GM18951 (cell line): ENCODE results near the gene ATL2.
"Not testable (repeated sequence)": the region's sequence is repeated elsewhere in the genome, so short reads cannot be mapped to it uniquely, and the experiment has no call there.

Experiments
- POLR2A ChIP-seq: IDR thresholded peaks from 4 replicates; pipeline ENCODE4 v1.6.1; 2011; ENCODE audit warnings: mild to moderate bottlenecking; ENCODE audit not compliant: insufficient read length, insufficient read depth; ENCODE audit errors: extremely low read depth
- in situ Hi-C: fragments of 300-500 bp; cut with MboI; formaldehyde crosslinking; loops from one replicate; pipeline ENCODE4 v1.12.0; 2022; ENCODE audit warnings: low sequenced_read_pairs, mixed read lengths, inconsistent platforms; ENCODE audit not compliant: unreplicated experiment

Gene ATL2

GRCh38 chr2:38406597-38407110 lies 29.6 kb upstream of the ATL2 start:
- in situ Hi-C loops: no loop called here
- TF ChIP-seq POLR2A: no peak

- TF ChIP-seq POLR2A: no peak
- in situ Hi-C loops: no loop called here
Observed at GRCh38 chr2:38405917-38406596, 29.0 kb upstream of the ATL2 start.

DNA sequence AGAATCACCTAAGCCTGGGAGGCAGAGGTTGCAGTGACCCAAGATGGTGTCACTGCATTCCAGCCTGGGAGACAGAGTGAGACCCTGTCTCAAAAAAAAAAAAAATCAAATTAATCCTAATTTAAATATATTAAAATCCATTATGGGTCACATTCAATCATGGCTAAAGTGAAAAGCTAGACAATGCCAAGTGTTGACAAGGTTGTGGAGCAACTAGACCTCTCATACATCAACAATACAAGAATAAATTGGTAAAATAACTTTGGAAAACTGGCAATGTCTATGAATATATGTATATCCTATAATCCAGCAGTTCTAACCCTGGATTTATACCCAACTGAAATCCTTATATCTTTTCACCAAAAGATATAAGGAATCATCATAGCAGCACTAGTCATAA lies 23.4 kb upstream of the ATL2 start:
- in situ Hi-C loops: no loop called here
- TF ChIP-seq POLR2A: no peak

- in situ Hi-C loops: no loop called here
- no peak for TF ChIP-seq POLR2A
Observed at GRCh38 chr2:38398739-38399138, 21.7 kb upstream of the ATL2 start.

- in situ Hi-C loops: no loop called here
- no peak for TF ChIP-seq POLR2A
Observed at GRCh38 chr2:38394903-38395341, 17.8 kb upstream of the ATL2 start.

GRCh38 chr2:38394041-38394440 lies 17.0 kb upstream of the ATL2 start:
- TF ChIP-seq POLR2A: no peak
- in situ Hi-C loops: no loop called here

- in situ Hi-C loops: no loop called here
- no peak for TF ChIP-seq POLR2A
Observed at GRCh38 chr2:38390947-38391346, 13.9 kb upstream of the ATL2 start.

DNA sequence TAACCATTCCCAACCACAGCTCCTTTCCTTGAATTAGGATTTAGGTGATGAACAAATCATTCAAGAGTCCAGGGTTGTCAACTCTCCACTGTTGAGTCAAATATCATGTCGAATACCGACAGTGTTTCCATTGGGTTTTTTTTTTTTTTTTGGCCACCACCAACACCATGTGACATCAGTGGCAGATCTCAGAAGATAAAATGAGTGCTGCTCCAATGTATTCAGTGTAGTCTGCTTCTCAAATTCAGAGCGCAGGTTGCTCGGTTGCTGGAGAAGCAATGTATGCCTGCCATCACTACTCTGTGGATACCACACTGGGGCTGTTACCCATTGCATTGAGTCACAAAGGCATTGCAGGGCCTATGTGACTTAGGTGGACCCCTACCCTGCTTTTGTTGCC lies 10.8 kb upstream of the ATL2 start:
- no peak for TF ChIP-seq POLR2A
- in situ Hi-C loops: no loop called here

DNA sequence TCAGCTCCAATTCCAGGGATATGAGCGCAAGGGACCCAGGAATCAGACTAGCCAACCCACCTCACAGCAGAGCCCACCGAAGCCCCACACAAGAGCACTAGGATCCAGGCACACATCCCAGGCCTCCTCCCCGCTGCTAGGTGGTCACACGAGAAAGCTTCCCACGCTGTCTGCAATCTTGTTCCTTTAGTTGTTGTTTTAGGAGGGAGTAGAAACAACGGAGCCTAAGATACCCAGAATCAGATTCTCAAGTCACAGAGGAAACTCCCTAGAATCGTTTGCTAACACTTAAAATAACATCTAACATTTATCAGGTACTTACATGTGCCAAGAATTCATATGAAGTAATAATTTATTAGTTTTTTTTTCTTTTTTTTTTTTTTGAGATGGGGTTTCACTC lies 9.7 kb upstream of the ATL2 start:
- no peak for TF ChIP-seq POLR2A
- in situ Hi-C loops: no loop called here

- in situ Hi-C loops: no loop called here
- TF ChIP-seq POLR2A: no peak
Observed at GRCh38 chr2:38386377-38386776, 9.3 kb upstream of the ATL2 start.

DNA sequence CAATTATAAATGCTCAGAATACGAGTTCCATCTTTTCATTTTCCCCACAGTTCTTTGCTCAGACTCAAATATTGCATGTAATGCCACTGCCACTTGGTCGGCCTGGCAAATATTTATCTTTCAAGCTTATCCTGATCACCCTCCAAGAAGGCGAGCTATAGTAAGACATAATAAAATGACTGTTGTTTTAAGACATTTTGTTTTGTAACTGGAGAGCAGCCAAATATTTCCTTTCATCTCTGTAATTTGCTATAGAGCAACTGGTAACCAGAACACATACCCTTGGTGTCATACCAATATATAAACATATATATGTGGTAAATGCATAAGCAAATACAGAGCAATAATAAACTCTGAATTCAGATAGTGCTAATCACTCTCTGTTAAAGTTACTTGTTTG lies 7.3 kb upstream of the ATL2 start:
- in situ Hi-C loops: no loop called here
- TF ChIP-seq POLR2A: no peak

DNA sequence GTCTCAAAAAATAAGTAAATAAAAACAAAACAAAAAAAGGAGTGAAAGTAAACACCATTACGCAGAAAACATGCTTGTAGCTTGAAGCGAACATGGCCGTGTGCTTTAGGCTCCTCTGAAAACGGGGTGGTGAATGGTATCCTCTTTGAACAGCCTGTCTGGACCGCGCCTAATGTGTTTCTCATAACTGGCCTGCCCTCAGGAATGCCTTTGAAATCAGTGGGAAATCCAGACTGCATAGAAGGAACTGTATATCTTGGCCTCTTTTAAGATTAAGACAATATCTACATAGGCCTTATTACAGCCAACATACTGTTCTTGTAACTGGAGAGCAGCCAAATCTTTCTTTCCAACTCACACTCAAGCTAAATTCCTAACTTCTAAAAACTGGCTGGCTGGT lies 6.7 kb upstream of the ATL2 start:
- in situ Hi-C loops: not testable (repeated sequence)

- in situ Hi-C loops: no loop called here
- TF ChIP-seq POLR2A: no peak
Observed at GRCh38 chr2:38381381-38382143, 4.5 kb upstream of the ATL2 start.
